ENCODE measurements around the gene ERAL1.
"Not testable (repeated sequence)": the region's sequence is repeated elsewhere in the genome, so short reads cannot be mapped to it uniquely, and the experiment has no call there.

ERAL1 gene

GRCh38 chr17:28885951-28886350 lies 31.1 kb downstream of the ERAL1 start:
- FAIRE-seq (no peak), DNase-seq (ENCODE audit: insufficient read length, low spot score) (no peak)
- TF ChIP-seq CTCF (IDR thresholded peaks at IDR 0.05; ENCODE audit: insufficient read depth, missing control alignments), result no peak

GRCh38 chr17:28887871-28888471 lies 33.2 kb downstream of the ERAL1 start:
- DNase-seq (ENCODE audit: insufficient read length, low spot score) (no peak), FAIRE-seq (no peak)
- TF ChIP-seq CTCF (IDR thresholded peaks at IDR 0.05; ENCODE audit: insufficient read depth, missing control alignments), result no peak

- FAIRE-seq (no peak), DNase-seq (ENCODE audit: insufficient read length, low spot score) (no peak)
- no peak for TF ChIP-seq CTCF (IDR thresholded peaks at IDR 0.05; ENCODE audit: insufficient read depth, missing control alignments)
Observed at GRCh38 chr17:28888832-28889231, 34.0 kb downstream of the ERAL1 start.

GRCh38 chr17:28889996-28890395 lies 35.2 kb downstream of the ERAL1 start:
- DNase-seq (ENCODE audit: insufficient read length, low spot score) (no peak), FAIRE-seq (no peak)

GRCh38 chr17:28891201-28891600 lies 36.4 kb downstream of the ERAL1 start:
- no peak for DNase-seq (ENCODE audit: insufficient read length, low spot score)
- no peak for TF ChIP-seq CTCF (IDR thresholded peaks at IDR 0.05; ENCODE audit: insufficient read depth, missing control alignments)
- FAIRE-seq, result no peak

More at GRCh38 chr17:28889996-28890395, 35.2 kb downstream of the ERAL1 start:
- TF ChIP-seq CTCF (IDR thresholded peaks at IDR 0.05; ENCODE audit: insufficient read depth, missing control alignments), result no peak

- no peak for TF ChIP-seq CTCF (IDR thresholded peaks at IDR 0.05; ENCODE audit: insufficient read depth, missing control alignments)
- no peak for DNase-seq (ENCODE audit: insufficient read length, low spot score)
- no peak for FAIRE-seq
Observed at GRCh38 chr17:28892024-28892423, 37.2 kb downstream of the ERAL1 start.

GRCh38 chr17:28893248-28894183 lies 38.7 kb downstream of the ERAL1 start:
- not testable (repeated sequence) for FAIRE-seq; DNase-seq (ENCODE audit: insufficient read length, low spot score)

Data from D721Med (cell line).